HG03060 (cell line): Measurements from ENCODE around the gene PRDM10.

Experiments
- ATAC-seq: cut with Tn5 transposase; IDR thresholded peaks from one replicate; pipeline ENCODE4 v1.9.1; 2021; ENCODE audit warnings: low read depth, moderate number of reproducible peaks; ENCODE audit not compliant: unreplicated experiment

PRDM10 gene

GRCh38 chr11:129950101-129951091 lies 52.2 kb downstream of the PRDM10 start:
- ATAC-seq: no peak

GRCh38 chr11:129948926-129949466 lies 53.6 kb downstream of the PRDM10 start:
- no peak for ATAC-seq

- no peak for ATAC-seq
These were observed 55.2 kb downstream of the PRDM10 start for GRCh38 chr11:129947474-129947873.

- ATAC-seq: no peak
These were observed 55.7 kb downstream of the PRDM10 start for GRCh38 chr11:129946965-129947364.

- no peak for ATAC-seq
These were observed 56.4 kb downstream of the PRDM10 start for GRCh38 chr11:129946256-129946655.

GRCh38 chr11:129945373-129945772 lies 57.3 kb downstream of the PRDM10 start:
- ATAC-seq: no peak

- no peak for ATAC-seq
These were observed 57.9 kb downstream of the PRDM10 start for GRCh38 chr11:129944696-129945095.

- no peak for ATAC-seq
These were observed 59.6 kb downstream of the PRDM10 start for GRCh38 chr11:129943036-129943435.

GRCh38 chr11:129939510-129939909 lies 63.1 kb downstream of the PRDM10 start:
- ATAC-seq: no peak

- no peak for ATAC-seq
These were observed 63.9 kb downstream of the PRDM10 start for GRCh38 chr11:129938764-129939163.

- ATAC-seq: no peak
These were observed 64.9 kb downstream of the PRDM10 start for GRCh38 chr11:129937592-129938238.

GRCh38 chr11:129935723-129936122 lies 66.9 kb downstream of the PRDM10 start:
- no peak for ATAC-seq

- no peak for ATAC-seq
These were observed 68.7 kb downstream of the PRDM10 start for GRCh38 chr11:129933891-129934290.

- no peak for ATAC-seq
These were observed 69.4 kb downstream of the PRDM10 start for GRCh38 chr11:129933262-129933661.

- no peak for ATAC-seq
These were observed 70.1 kb downstream of the PRDM10 start for GRCh38 chr11:129932381-129933067.

- ATAC-seq: no peak
These were observed 71.9 kb downstream of the PRDM10 start for GRCh38 chr11:129930743-129931142.

- ATAC-seq: no peak
These were observed 72.3 kb downstream of the PRDM10 start for GRCh38 chr11:129930296-129930695.

GRCh38 chr11:129929721-129930120 lies 72.9 kb downstream of the PRDM10 start:
- no peak for ATAC-seq

GRCh38 chr11:129928923-129929692 lies 73.5 kb downstream of the PRDM10 start:
- no peak for ATAC-seq

- no peak for ATAC-seq
These were observed 80.0 kb downstream of the PRDM10 start for GRCh38 chr11:129922674-129923073.
